Measurements from ENCODE around the gene AP1S1. TPM values are rescaled to one million over a fixed set of nuclear protein-coding genes. Genes with fewer than 3 reads are reported as not detected.

AP1S1 gene
- total RNA-seq, 1 donor from 2014 or later, result 181 TPM

- Mint-ChIP-seq H3K4me1 (ENCODE audit: low read depth, unreplicated experiment) (no peaks in the 10 kb centered on the region), H3K36me3 (ENCODE audit: low read depth, unreplicated experiment) (no peaks in the 10 kb centered on the region), H3K27ac (ENCODE audit: unreplicated experiment) (no peak within 1 kb of the TSS), H3K4me3 (ENCODE audit: unreplicated experiment) (peak within 1 kb of the TSS; percentile 60), H3K27me3 (ENCODE audit: low read depth, unreplicated experiment) (peaks cover 30% of the 10 kb centered on the region), H3K9me3 (ENCODE audit: unreplicated experiment) (no peaks in the 10 kb centered on the region)
- TF ChIP-seq CTCF (IDR thresholded peaks at IDR 0.05; ENCODE audit: insufficient read depth, low read depth, low read length) (no peak), EZH2 (IDR thresholded peaks at IDR 0.05; ENCODE audit: insufficient read depth, low read length) (no peak)
- H3K4me2 ChIP-seq (ENCODE audit: low read length), result peak within 1 kb of the TSS; percentile 44
- H3K9me3 ChIP-seq (ENCODE audit: insufficient read depth, low read depth, low read length), result no peaks in the 10 kb centered on the region
- H3K79me2 ChIP-seq (ENCODE audit: insufficient read depth, low read length), result no peaks in the 10 kb centered on the region
- no peaks in the 10 kb centered on the region for H3K36me3 ChIP-seq (ENCODE audit: insufficient read depth, low read length)
- H2AFZ ChIP-seq (ENCODE audit: low read depth, low read length), result peak within 1 kb of the TSS; percentile 41
- peaks cover 24% of the 10 kb centered on the region for H3K27me3 ChIP-seq (ENCODE audit: insufficient read depth, low read length)
- H3K27ac ChIP-seq (ENCODE audit: low read depth, low read length), result no peak within 1 kb of the TSS
- DNase-seq (ENCODE audit: low read depth) (no peak), FAIRE-seq (no peak)
- peaks cover 2% of the 10 kb centered on the region for H3K4me1 ChIP-seq (ENCODE audit: insufficient read depth, low read length)
- peaks cover 3% of the 10 kb centered on the region for H4K20me1 ChIP-seq (ENCODE audit: insufficient read depth, low read length)
- no peak within 1 kb of the TSS for H3K4me3 ChIP-seq (ENCODE audit: insufficient read depth, low read depth, low read length)
- no peak within 1 kb of the TSS for H3K9ac ChIP-seq (ENCODE audit: low read length)
Measured at GRCh38 chr7:101200862-101201599, 46.8 kb downstream of the AP1S1 start, which contains the start of gene MOGAT3. Gene MOGAT3 (minus strand): TSS chr7:101201036. CDS start chr7:101200854, 182 bp downstream.

GRCh38 chr7:101201695-101202602 is 47.7 kb downstream of the AP1S1 start:
- H3K36me3 Mint-ChIP-seq (ENCODE audit: low read depth, unreplicated experiment), result no peaks in the 10 kb centered on the region
- peaks cover 8% of the 10 kb centered on the region for H4K20me1 ChIP-seq (ENCODE audit: insufficient read depth, low read length)
- no peaks in the 10 kb centered on the region for H3K4me1 Mint-ChIP-seq (ENCODE audit: low read depth, unreplicated experiment)
- H3K27me3 Mint-ChIP-seq (ENCODE audit: low read depth, unreplicated experiment), result peaks cover 30% of the 10 kb centered on the region
- no peak overlapping the region for H3K4me3 ChIP-seq (ENCODE audit: insufficient read depth, low read depth, low read length)
- H3K9me3 Mint-ChIP-seq (ENCODE audit: unreplicated experiment), result no peaks in the 10 kb centered on the region
- peak overlapping the region; percentile 41 for H2AFZ ChIP-seq (ENCODE audit: low read depth, low read length)
- H3K4me2 ChIP-seq (ENCODE audit: low read length), result peak overlapping the region; percentile 44
- H3K27ac Mint-ChIP-seq (ENCODE audit: unreplicated experiment), result no peak overlapping the region
- no peaks in the 10 kb centered on the region for H3K79me2 ChIP-seq (ENCODE audit: insufficient read depth, low read length)
- H3K4me1 ChIP-seq (ENCODE audit: insufficient read depth, low read length), result peaks cover 2% of the 10 kb centered on the region
- peak; percentile 92 for TF ChIP-seq EZH2 (IDR thresholded peaks at IDR 0.05; ENCODE audit: insufficient read depth, low read length)
- no peak for TF ChIP-seq CTCF (IDR thresholded peaks at IDR 0.05; ENCODE audit: insufficient read depth, low read depth, low read length)
- FAIRE-seq, result no peak
- no peak for DNase-seq (ENCODE audit: low read depth)
- no peak overlapping the region for H3K27ac ChIP-seq (ENCODE audit: low read depth, low read length)
- H3K9ac ChIP-seq (ENCODE audit: low read length), result no peak overlapping the region
- H3K9me3 ChIP-seq (ENCODE audit: insufficient read depth, low read depth, low read length), result no peaks in the 10 kb centered on the region
- H3K27me3 ChIP-seq (ENCODE audit: insufficient read depth, low read length), result peaks cover 24% of the 10 kb centered on the region
- no peaks in the 10 kb centered on the region for H3K36me3 ChIP-seq (ENCODE audit: insufficient read depth, low read length)
- H3K4me3 Mint-ChIP-seq (ENCODE audit: unreplicated experiment), result no peak overlapping the region
